ENCODE data around the gene CCDC146. TPM values are rescaled to one million over a fixed set of nuclear protein-coding genes. Genes with fewer than 3 reads are reported as not detected.
"Not testable (repeated sequence)": the region's sequence is repeated elsewhere in the genome, so short reads cannot be mapped to it uniquely, and the experiment has no call there.

Gene CCDC146
- total RNA-seq, 1 donor from 2014 or later = 20.6 TPM

DNA sequence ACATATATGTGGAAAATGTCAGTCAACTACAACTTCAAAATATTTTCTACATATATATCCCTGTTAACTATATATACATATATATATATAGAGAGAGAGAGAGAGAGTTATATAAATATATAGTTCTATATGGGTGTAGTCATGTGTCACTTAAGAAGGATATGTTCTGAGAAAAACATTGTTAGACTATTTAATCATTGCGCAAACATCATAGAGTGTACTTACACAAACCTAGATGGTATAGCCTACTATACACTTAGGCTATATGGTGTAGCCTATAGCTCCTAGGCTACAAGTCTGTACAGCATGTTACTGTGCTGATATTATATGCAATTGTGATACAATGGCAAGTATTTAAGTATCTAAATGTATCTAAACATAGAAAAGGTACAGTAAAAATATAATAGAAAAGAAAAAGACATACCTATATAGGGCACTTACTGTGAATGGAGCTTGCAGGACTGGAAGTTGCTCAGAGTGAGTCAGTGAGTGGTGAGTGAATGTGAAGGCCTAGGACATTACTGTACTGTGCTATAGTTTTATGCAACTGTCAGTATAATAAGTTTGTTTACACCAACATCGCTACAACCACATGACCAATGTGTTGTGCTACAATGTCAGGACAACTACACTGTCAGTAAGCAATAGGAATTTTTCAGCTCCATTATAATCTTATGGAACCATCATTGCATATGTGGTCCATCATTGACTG lies 95.2 kb downstream of the CCDC146 start:
- intact Hi-C loops (cut with DNase I) = no loop called here
- H3K36me3 ChIP-seq = no peaks in the 10 kb centered on the region
- no peak overlapping the region for H3K27ac ChIP-seq
- DNase-seq (ENCODE audit: extremely low spot score in 2 of 2) = no peak
- H3K9me3 ChIP-seq = no peaks in the 10 kb centered on the region
- H3K4me1 ChIP-seq = no peaks in the 10 kb centered on the region
- H3K27me3 ChIP-seq = no peaks in the 10 kb centered on the region
- H3K4me3 ChIP-seq = no peak overlapping the region
- TF ChIP-seq, protein P1, sequence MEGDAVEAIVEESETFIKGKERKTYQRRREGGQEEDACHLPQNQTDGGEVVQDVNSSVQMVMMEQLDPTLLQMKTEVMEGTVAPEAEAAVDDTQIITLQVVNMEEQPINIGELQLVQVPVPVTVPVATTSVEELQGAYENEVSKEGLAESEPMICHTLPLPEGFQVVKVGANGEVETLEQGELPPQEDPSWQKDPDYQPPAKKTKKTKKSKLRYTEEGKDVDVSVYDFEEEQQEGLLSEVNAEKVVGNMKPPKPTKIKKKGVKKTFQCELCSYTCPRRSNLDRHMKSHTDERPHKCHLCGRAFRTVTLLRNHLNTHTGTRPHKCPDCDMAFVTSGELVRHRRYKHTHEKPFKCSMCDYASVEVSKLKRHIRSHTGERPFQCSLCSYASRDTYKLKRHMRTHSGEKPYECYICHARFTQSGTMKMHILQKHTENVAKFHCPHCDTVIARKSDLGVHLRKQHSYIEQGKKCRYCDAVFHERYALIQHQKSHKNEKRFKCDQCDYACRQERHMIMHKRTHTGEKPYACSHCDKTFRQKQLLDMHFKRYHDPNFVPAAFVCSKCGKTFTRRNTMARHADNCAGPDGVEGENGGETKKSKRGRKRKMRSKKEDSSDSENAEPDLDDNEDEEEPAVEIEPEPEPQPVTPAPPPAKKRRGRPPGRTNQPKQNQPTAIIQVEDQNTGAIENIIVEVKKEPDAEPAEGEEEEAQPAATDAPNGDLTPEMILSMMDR (IDR thresholded peaks at IDR 0.05) = no peak
- no peak for TF ChIP-seq POLR2AphosphoS5 (IDR thresholded peaks at IDR 0.05; ENCODE audit: insufficient read depth in 1 of 2, low read depth in 1 of 2)
- TF ChIP-seq POLR2A (IDR thresholded peaks at IDR 0.05) = no peak

DNA sequence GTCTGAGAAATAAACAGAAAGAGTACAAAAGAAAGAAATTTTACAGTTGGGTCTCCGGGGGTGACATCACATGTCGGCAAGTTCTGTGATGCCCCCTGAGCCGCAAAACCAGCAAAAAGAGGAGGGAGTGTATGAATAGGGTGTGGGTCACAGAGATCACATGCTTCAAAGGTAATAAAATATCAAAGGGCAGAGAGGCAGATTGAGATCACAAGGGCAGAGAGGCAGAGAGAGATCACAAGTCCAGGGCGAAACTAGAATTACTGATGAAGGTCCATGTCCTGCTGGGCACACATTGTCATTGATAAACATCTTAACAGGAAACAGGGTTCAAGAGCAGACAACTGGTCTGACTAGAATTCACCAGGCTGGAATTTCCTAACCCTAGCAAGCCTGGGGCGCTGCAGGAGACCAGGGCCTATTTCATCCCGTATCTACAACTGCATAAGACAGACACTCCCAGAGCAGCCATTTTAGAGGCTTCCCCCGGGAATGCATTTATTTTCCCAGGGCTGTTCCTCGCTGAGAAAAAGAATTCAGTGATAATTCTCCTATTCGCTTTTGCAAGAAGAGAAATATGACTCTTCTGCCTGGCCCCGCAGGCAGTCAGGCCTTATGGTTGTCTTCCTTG lies 97.4 kb downstream of the CCDC146 start:
- H3K27me3 ChIP-seq; H3K27ac ChIP-seq; H3K36me3 ChIP-seq; intact Hi-C loops (cut with DNase I); DNase-seq (ENCODE audit: extremely low spot score in 2 of 2); H3K9me3 ChIP-seq; H3K4me3 ChIP-seq; H3K4me1 ChIP-seq: not testable (repeated sequence)

DNA sequence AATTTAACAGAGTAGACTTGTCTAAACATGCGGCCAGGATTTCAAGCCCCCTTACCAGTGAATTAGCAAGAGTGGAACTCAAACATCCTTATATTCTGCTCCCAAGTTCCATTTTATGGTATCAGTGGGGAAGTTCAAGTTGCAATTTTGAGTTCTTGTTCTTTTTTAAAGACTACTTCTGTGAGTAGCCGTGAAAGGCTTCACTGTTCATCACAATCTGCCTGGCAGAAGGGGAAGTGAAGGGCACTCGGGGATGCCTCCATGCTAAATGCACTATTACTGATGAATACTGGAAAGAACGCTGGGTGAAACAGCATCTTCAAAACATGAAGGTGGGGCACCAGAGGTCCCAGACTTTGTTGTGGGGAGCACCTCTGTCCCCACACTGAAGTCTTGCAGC lies 99.7 kb downstream of the CCDC146 start:
- no peaks in the 10 kb centered on the region for H3K9me3 ChIP-seq
- H3K27ac ChIP-seq = no peak overlapping the region
- no peaks in the 10 kb centered on the region for H3K4me1 ChIP-seq
- no peak overlapping the region for H3K4me3 ChIP-seq
- H3K36me3 ChIP-seq = no peaks in the 10 kb centered on the region
- no peak for DNase-seq (ENCODE audit: extremely low spot score in 2 of 2)
- TF ChIP-seq POLR2A (IDR thresholded peaks at IDR 0.05) (no peak), POLR2AphosphoS5 (IDR thresholded peaks at IDR 0.05; ENCODE audit: insufficient read depth in 1 of 2, low read depth in 1 of 2) (no peak)
- TF ChIP-seq, protein P1 (IDR thresholded peaks at IDR 0.05) = no peak
- H3K27me3 ChIP-seq = no peaks in the 10 kb centered on the region
- intact Hi-C loops (cut with DNase I) = no loop called here

DNA sequence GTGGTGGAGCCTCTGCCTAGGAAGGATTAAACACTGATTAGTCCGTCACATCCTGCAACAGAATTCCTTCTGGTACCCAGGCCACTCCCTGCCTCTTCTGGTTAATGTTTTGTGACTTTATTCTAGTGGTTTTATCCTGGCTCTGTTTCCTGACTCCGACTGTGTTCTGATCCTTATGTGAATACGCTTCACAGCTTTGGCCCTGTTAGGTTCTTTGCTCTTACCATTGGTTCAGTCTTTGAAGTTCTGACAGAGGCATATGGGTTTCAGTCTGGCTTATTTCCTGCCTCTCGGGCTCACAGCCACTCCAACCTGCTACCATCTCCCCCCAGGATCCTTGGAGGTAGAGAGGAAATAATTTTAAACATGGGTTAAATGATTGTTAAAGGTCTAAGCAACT lies 100.4 kb downstream of the CCDC146 start:
- TF ChIP-seq, protein P1 (IDR thresholded peaks at IDR 0.05) = no peak
- TF ChIP-seq POLR2AphosphoS5 (IDR thresholded peaks at IDR 0.05; ENCODE audit: insufficient read depth in 1 of 2, low read depth in 1 of 2) = no peak
- Histone ChIP-seq H3K4me3 (no peak overlapping the region), H3K27me3 (no peaks in the 10 kb centered on the region), H3K9me3 (no peaks in the 10 kb centered on the region), H3K27ac (no peak overlapping the region), H3K36me3 (no peaks in the 10 kb centered on the region), H3K4me1 (no peaks in the 10 kb centered on the region)
- intact Hi-C loops (cut with DNase I) = no loop called here
- DNase-seq (ENCODE audit: extremely low spot score in 2 of 2) = no peak

DNA sequence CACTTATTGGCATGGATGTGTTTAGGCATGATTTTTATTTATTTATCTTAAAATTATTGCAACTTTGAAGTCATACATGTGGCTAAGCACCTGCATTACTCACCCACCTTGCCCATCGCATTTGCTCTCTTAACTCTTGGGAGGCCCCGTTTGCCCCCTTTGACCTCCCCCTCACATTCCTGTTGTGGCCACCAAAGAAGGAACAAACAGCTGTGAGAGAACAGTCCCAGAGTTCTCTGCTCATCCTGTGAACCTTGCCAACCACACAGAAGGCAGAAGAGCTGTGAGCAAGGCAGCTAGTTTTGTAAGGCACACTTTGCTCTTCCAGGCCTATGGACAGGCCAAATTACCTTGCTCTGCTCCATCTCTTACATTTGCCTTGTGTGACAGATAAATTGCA lies 100.8 kb downstream of the CCDC146 start:
- intact Hi-C loops (cut with DNase I) = no loop called here
- DNase-seq (ENCODE audit: extremely low spot score in 2 of 2) = no peak
- no peaks in the 10 kb centered on the region for H3K4me1 ChIP-seq
- no peak overlapping the region for H3K27ac ChIP-seq
- H3K36me3 ChIP-seq = no peaks in the 10 kb centered on the region
- H3K4me3 ChIP-seq = no peak overlapping the region
- no peaks in the 10 kb centered on the region for H3K9me3 ChIP-seq
- TF ChIP-seq, protein P1 (IDR thresholded peaks at IDR 0.05) = no peak
- TF ChIP-seq POLR2AphosphoS5 (IDR thresholded peaks at IDR 0.05; ENCODE audit: insufficient read depth in 1 of 2, low read depth in 1 of 2) = no peak
- no peak for TF ChIP-seq POLR2A (IDR thresholded peaks at IDR 0.05)
- H3K27me3 ChIP-seq = no peaks in the 10 kb centered on the region

Data from vagina (tissue), 2 donors.